ENCODE data around the gene ZNF24.

Gene ZNF24

GRCh38 chr18:35324926-35325655, 19.1 kb downstream of the ZNF24 start:
- H3K9ac ChIP-seq (ENCODE audit: low read depth, low read length, poor library complexity, severe bottlenecking): no peak overlapping the region
- H3K4me1 ChIP-seq (ENCODE audit: insufficient read depth, low read length, poor library complexity, severe bottlenecking): no peaks in the 10 kb centered on the region
- no peaks in the 10 kb centered on the region for H3K27me3 ChIP-seq (ENCODE audit: insufficient read depth, low read length, poor library complexity, severe bottlenecking)
- H3K9me3 ChIP-seq (ENCODE audit: insufficient read depth, low read depth, low read length): no peaks in the 10 kb centered on the region
- no peak for TF ChIP-seq EZH2phosphoT487 (IDR thresholded peaks at IDR 0.05; ENCODE audit: borderline replicate concordance)
- no peaks in the 10 kb centered on the region for H4K20me1 ChIP-seq (ENCODE audit: insufficient read depth, low read length, poor library complexity, severe bottlenecking)
- no peaks in the 10 kb centered on the region for H3K36me3 ChIP-seq (ENCODE audit: insufficient read depth, low read length)
- no peaks in the 10 kb centered on the region for H3K9me2 ChIP-seq (replicated peaks; ENCODE audit: low read depth, low read length)
- H3K79me2 ChIP-seq (ENCODE audit: insufficient read depth, low read length): no peaks in the 10 kb centered on the region
- H3F3A ChIP-seq (ENCODE audit: low read depth): no peaks in the 10 kb centered on the region
- no peak overlapping the region for H3K4me2 ChIP-seq (ENCODE audit: low read depth, low read length, poor library complexity, severe bottlenecking)
- no peak overlapping the region for H2AFZ ChIP-seq (ENCODE audit: low read length)
- no peak overlapping the region for H3K4me3 ChIP-seq (ENCODE audit: low read length, poor library complexity, severe bottlenecking)

- Histone ChIP-seq H4K20me1 (ENCODE audit: insufficient read depth, low read length, poor library complexity, severe bottlenecking) (no peaks in the 10 kb centered on the region), H3K9me3 (ENCODE audit: insufficient read depth, low read depth, low read length) (no peaks in the 10 kb centered on the region), H3K4me2 (ENCODE audit: low read depth, low read length, poor library complexity, severe bottlenecking) (no peak overlapping the region), H3K36me3 (ENCODE audit: insufficient read depth, low read length) (no peaks in the 10 kb centered on the region), H3K79me2 (ENCODE audit: insufficient read depth, low read length) (no peaks in the 10 kb centered on the region), H3F3A (ENCODE audit: low read depth) (no peaks in the 10 kb centered on the region), H3K27me3 (ENCODE audit: insufficient read depth, low read length, poor library complexity, severe bottlenecking) (no peaks in the 10 kb centered on the region), H3K9ac (ENCODE audit: low read depth, low read length, poor library complexity, severe bottlenecking) (no peak overlapping the region), H3K4me3 (ENCODE audit: low read length, poor library complexity, severe bottlenecking) (no peak overlapping the region), H2AFZ (ENCODE audit: low read length) (no peak overlapping the region), H3K4me1 (ENCODE audit: insufficient read depth, low read length, poor library complexity, severe bottlenecking) (no peaks in the 10 kb centered on the region), H3K9me2 (replicated peaks; ENCODE audit: low read depth, low read length) (no peaks in the 10 kb centered on the region)
- no peak for TF ChIP-seq CTCF (conservative IDR thresholded peaks at IDR 0.05; ENCODE audit: low read length)
- TF ChIP-seq EZH2phosphoT487 (IDR thresholded peaks at IDR 0.05; ENCODE audit: borderline replicate concordance): no peak
Observed at GRCh38 chr18:35322486-35323458, 21.4 kb downstream of the ZNF24 start.

- H3K36me3 ChIP-seq (ENCODE audit: insufficient read depth, low read length): peaks cover 14% of the 10 kb centered on the region
- H2AFZ ChIP-seq (ENCODE audit: low read length): no peak overlapping the region
- no peaks in the 10 kb centered on the region for H4K20me1 ChIP-seq (ENCODE audit: insufficient read depth, low read length, poor library complexity, severe bottlenecking)
- H3K4me2 ChIP-seq (ENCODE audit: low read depth, low read length, poor library complexity, severe bottlenecking): no peak overlapping the region
- no peak overlapping the region for H3K4me3 ChIP-seq (ENCODE audit: low read length, poor library complexity, severe bottlenecking)
- H3K9ac ChIP-seq (ENCODE audit: low read depth, low read length, poor library complexity, severe bottlenecking): no peak overlapping the region
- peaks cover 15% of the 10 kb centered on the region for H3K9me3 ChIP-seq (ENCODE audit: insufficient read depth, low read depth, low read length)
- TF ChIP-seq CTCF (conservative IDR thresholded peaks at IDR 0.05; ENCODE audit: low read length): no peak
- TF ChIP-seq EZH2phosphoT487 (IDR thresholded peaks at IDR 0.05; ENCODE audit: borderline replicate concordance): no peak
- no peaks in the 10 kb centered on the region for H3K4me1 ChIP-seq (ENCODE audit: insufficient read depth, low read length, poor library complexity, severe bottlenecking)
- H3K79me2 ChIP-seq (ENCODE audit: insufficient read depth, low read length): no peaks in the 10 kb centered on the region
- no peaks in the 10 kb centered on the region for H3K9me2 ChIP-seq (replicated peaks; ENCODE audit: low read depth, low read length)
- peaks cover 5% of the 10 kb centered on the region for H3K27me3 ChIP-seq (ENCODE audit: insufficient read depth, low read length, poor library complexity, severe bottlenecking)
- no peaks in the 10 kb centered on the region for H3F3A ChIP-seq (ENCODE audit: low read depth)
Observed at GRCh38 chr18:35311496-35311895, 32.7 kb downstream of the ZNF24 start.

Data from Loucy (cell line).